H1 (cell line): ENCODE results near the gene WDR4. TPM values are rescaled to one million over a fixed set of nuclear protein-coding genes. Genes with fewer than 3 reads are reported as not detected.

Experiments
- CTCF ChIA-PET: fragments of 300-600 bp; sonication (Branson Sonifier 250); formaldehyde crosslinking; loops from one replicate; lab custom pipeline; 2021; ENCODE audit not compliant: partially characterized antibody; lab: Charles Lee
- POLR2A ChIA-PET: fragments of 300-600 bp; sonication (Branson Sonifier 250); formaldehyde crosslinking; loops from one replicate; lab custom pipeline; 2021; ENCODE audit warnings: inconsistent platforms; ENCODE audit not compliant: partially characterized antibody; lab: Charles Lee
- DNase-seq, 2 experiments: peaks; one replicate each; pipeline versions ENCODE4 v3.0.0 to v3.0.0-alpha.2; 2010 to 2022; ENCODE audit warnings: low spot score in 2 of 2, low read depth in 1 of 2, mixed read lengths in 1 of 2
- FAIRE-seq: peaks from 2 replicates; lab custom pipeline; 2011; peaks lifted over from hg19 to GRCh38; lab: Jason Lieb, UNC
- H2AFZ ChIP-seq: 2 replicates; pipeline ENCODE4 v1.8.1; 2012; ENCODE audit warnings: low read length, inconsistent platforms
- H2AK5ac ChIP-seq: 2 replicates; pipeline ENCODE4 v1.6.1; 2013; ENCODE audit warnings: low read depth, low read length
- H2BK120ac ChIP-seq: replicated peaks from 2 replicates; pipeline ENCODE3; 2013; ENCODE audit warnings: low read depth, low read length, inconsistent platforms
- H2BK12ac ChIP-seq: 2 replicates; pipeline ENCODE4 v1.6.1; 2013; ENCODE audit warnings: low read depth, low read length
- H2BK15ac ChIP-seq: 2 replicates; pipeline ENCODE4 v1.6.1; 2013; ENCODE audit warnings: low read length
- H2BK20ac ChIP-seq: 2 replicates; pipeline ENCODE4 v1.6.1; 2013; ENCODE audit warnings: low read length
- H2BK5ac ChIP-seq: 2 replicates; pipeline ENCODE4 v1.6.1; 2013; ENCODE audit warnings: low read depth, low read length
- H3K14ac ChIP-seq: 2 replicates; pipeline ENCODE4 v1.6.1; 2013; ENCODE audit warnings: inconsistent platforms; ENCODE audit not compliant: insufficient read length
- H3K18ac ChIP-seq: 2 replicates; pipeline ENCODE4 v1.6.1; 2013; ENCODE audit warnings: low read length; ENCODE audit errors: extremely low read depth
- H3K23ac ChIP-seq: 2 replicates; pipeline ENCODE4 v1.6.1; 2013; ENCODE audit warnings: inconsistent platforms; ENCODE audit not compliant: insufficient read length
- H3K23me2 ChIP-seq: 2 replicates; pipeline ENCODE4 v1.6.1; 2013; ENCODE audit warnings: low read depth, low read length
- H3K27ac ChIP-seq: 2 replicates; pipeline ENCODE4 v1.6.1; 2011; ENCODE audit warnings: low read depth, low read length, inconsistent platforms
- H3K27me3 ChIP-seq, 4 experiments: replicated peaks in 1 of 4; 1 replicate in 1 of 4; 2 replicates in 3 of 4; pipeline versions ENCODE4 v1.6.1 to v1.8.1; 2011 to 2013; ENCODE audit warnings: low read length in 3 of 4, mild to moderate bottlenecking in 3 of 4, inconsistent platforms in 2 of 4, mixed read lengths in 2 of 4, moderate library complexity in 1 of 4; ENCODE audit not compliant: control insufficient read depth in 3 of 4, insufficient read depth in 3 of 4; ENCODE audit errors: extremely low read depth in 1 of 4
- H3K36me3 ChIP-seq, 4 experiments: 2 replicates each; pipeline versions ENCODE4 v1.6.1 to v1.8.1; 2011 to 2013; ENCODE audit warnings: mild to moderate bottlenecking in 4 of 4, low read length in 3 of 4, moderate library complexity in 2 of 4, control low read depth in 1 of 4, inconsistent platforms in 1 of 4; ENCODE audit not compliant: insufficient read depth in 4 of 4, control insufficient read depth in 2 of 4
- H3K4ac ChIP-seq: replicated peaks from 2 replicates; pipeline ENCODE3; 2013; ENCODE audit warnings: low read length, low read depth, mixed read lengths, inconsistent platforms; ENCODE audit not compliant: insufficient read length
- H3K4me1 ChIP-seq, 4 experiments: replicated peaks in 1 of 4; 1 replicate in 1 of 4; 2 replicates in 3 of 4; pipeline versions ENCODE4 v1.6.1 to v1.8.1; 2011 to 2013; ENCODE audit warnings: low read length in 3 of 4, inconsistent platforms in 2 of 4, mixed read lengths in 1 of 4; ENCODE audit not compliant: insufficient read depth in 4 of 4, control insufficient read depth in 3 of 4
- H3K4me2 ChIP-seq, 2 experiments: 2 replicates each; pipeline versions ENCODE4 v1.6.1 to v1.8.1; 2011 to 2013; ENCODE audit warnings: low read depth in 2 of 2, low read length in 2 of 2, control low read depth in 1 of 2, inconsistent platforms in 1 of 2, mild to moderate bottlenecking in 1 of 2; ENCODE audit not compliant: insufficient read depth in 1 of 2
- H3K4me3 ChIP-seq, 4 experiments: fragments of 200-600, 300-600 bp in 1 of 4; sonication (generic), shearing (Covaris generic), sonication (Bioruptor Twin) in 1 of 4; 2 replicates each; pipeline versions ENCODE4 v1.5.1 to v1.8.1; 2011 to 2016; ENCODE audit warnings: low read length in 4 of 4, low read depth in 3 of 4, control low read depth in 2 of 4, inconsistent platforms in 2 of 4, mild to moderate bottlenecking in 2 of 4, mixed read lengths in 1 of 4, moderate library complexity in 1 of 4; ENCODE audit not compliant: insufficient read depth in 2 of 4; ENCODE audit errors: extremely low read depth in 1 of 4
- H3K56ac ChIP-seq: replicated peaks from 2 replicates; pipeline ENCODE3; 2013; ENCODE audit warnings: low read depth, mild to moderate bottlenecking, mixed read lengths, low read length, inconsistent platforms; ENCODE audit not compliant: insufficient read length
- H3K79me1 ChIP-seq: 2 replicates; pipeline ENCODE4 v1.6.1; 2013; ENCODE audit warnings: low read depth, low read length, control low read depth
- H3K79me2 ChIP-seq, 2 experiments: 2 replicates each; pipeline versions ENCODE4 v1.6.1 to v1.8.1; 2012 to 2013; ENCODE audit warnings: low read length in 2 of 2, mild to moderate bottlenecking in 2 of 2, inconsistent platforms in 1 of 2; ENCODE audit not compliant: insufficient read depth in 2 of 2, control insufficient read depth in 1 of 2
- H3K9ac ChIP-seq, 4 experiments: replicated peaks in 1 of 4; 1 replicate in 1 of 4; 2 replicates in 3 of 4; pipeline versions ENCODE4 v1.6.1 to v1.8.1; 2011 to 2013; ENCODE audit warnings: low read depth in 3 of 4, low read length in 3 of 4, control low read depth in 2 of 4, mild to moderate bottlenecking in 2 of 4, moderate library complexity in 2 of 4, inconsistent platforms in 1 of 4; ENCODE audit errors: extremely low read depth in 1 of 4
- H3K9me3 ChIP-seq, 2 experiments: 2 replicates each; pipeline versions ENCODE4 v1.6.1 to v1.8.1; 2012 to 2013; ENCODE audit warnings: mild to moderate bottlenecking in 2 of 2, moderate library complexity in 2 of 2, control low read depth in 1 of 2, inconsistent platforms in 1 of 2, low read depth in 1 of 2, low read length in 1 of 2, mixed read lengths in 1 of 2; ENCODE audit not compliant: insufficient read depth in 2 of 2
- H4K20me1 ChIP-seq, 2 experiments: replicated peaks in 1 of 2; 2 replicates each; pipeline versions ENCODE3 to v1.8.1; 2011 to 2013; ENCODE audit warnings: inconsistent platforms in 2 of 2, low read length in 2 of 2, mild to moderate bottlenecking in 1 of 2; ENCODE audit not compliant: insufficient read depth in 2 of 2, control insufficient read depth in 1 of 2
- H4K5ac ChIP-seq: 2 replicates; pipeline ENCODE4 v1.6.1; 2013; ENCODE audit warnings: low read length, low read depth, mixed read lengths, inconsistent platforms; ENCODE audit not compliant: insufficient read length
- H4K8ac ChIP-seq: 2 replicates; pipeline ENCODE4 v1.8.0; 2013; ENCODE audit warnings: mild to moderate bottlenecking, moderate library complexity, low read length, inconsistent platforms; ENCODE audit not compliant: insufficient read depth; ENCODE audit errors: extremely low read depth
- H4K91ac ChIP-seq: replicated peaks from 2 replicates; pipeline ENCODE3; 2013; ENCODE audit warnings: low read length, mixed read lengths, inconsistent platforms; ENCODE audit not compliant: insufficient read length
- HDAC2 ChIP-seq, 2 experiments: fragments of 300-600 bp in 1 of 2; sonication (generic) in 1 of 2; IDR thresholded peaks; 2 replicates each; pipeline ENCODE4 v1.6.1; 2011 to 2012; ENCODE audit warnings: low read depth in 2 of 2, low read length in 2 of 2, mild to moderate bottlenecking in 2 of 2, moderate library complexity in 2 of 2, borderline replicate concordance in 1 of 2, inconsistent platforms in 1 of 2
- RBBP5 ChIP-seq: IDR thresholded peaks from 2 replicates; pipeline ENCODE4 v1.7.1; 2012; ENCODE audit warnings: low read depth, mild to moderate bottlenecking, inconsistent platforms, low read length, moderate library complexity, borderline replicate concordance
- WGBS, 2 experiments: shearing (Covaris generic) in 1 of 2; methylation state at CpG; one replicate each; pipeline versions ENCODE4 v1.1.6 to v1.1.7; 2013 to 2015; ENCODE audit warnings: low lambda C conversion rate in 2 of 2, mixed read lengths in 2 of 2, inconsistent platforms in 1 of 2, low coverage in 1 of 2, missing lambda C conversion rate in 1 of 2; ENCODE audit not compliant: insufficient replicate concordance in 2 of 2, insufficient coverage in 1 of 2, insufficient read length in 1 of 2; ENCODE audit errors: extremely low coverage in 1 of 2, missing lambda C conversion rate in 1 of 2; 5-methylcytosine and 5-hydroxymethylcytosine counted together
- polyA plus RNA-seq, 7 experiments: library from polyadenylated mRNA; depleted of rRNA in 3 of 7; stranded (reverse) in 5 of 7; unstranded in 2 of 7; fragments of >200 nt in 5 of 7; fragments of 200-250 nt in 2 of 7; gene quantifications; 1 replicate in 5 of 7; 2 replicates in 1 of 7; 4 replicates in 1 of 7; pipeline versions ENCODE4 v1.2.1 to v1.2.3, GENCODE V29; 2011 to 2013; ENCODE audit warnings: missing spikeins in 2 of 7, mixed read lengths in 2 of 7
- total RNA-seq: library from RNA; stranded (reverse); fragmentation: NEBNext Ultra II Directional; extraction: Animal tissue kit (Norgen Biotek cat#: 25700); gene quantifications from 2 replicates; pipeline ENCODE4 v1.2.1, GENCODE V29; 2021

Gene WDR4
- total and polyA plus RNA-seq, 2 of the 8 experiments (the other 6 are each of a cell fraction or from before 2014, with no cell fraction given): 28.9 to 47.8 TPM

GRCh38 chr21:42820616-42821465 is 58.5 kb downstream of the WDR4 start:
- no peak overlapping the region for H2BK20ac ChIP-seq
- H4K5ac ChIP-seq: no peak overlapping the region
- H2BK5ac ChIP-seq: no peak overlapping the region
- H3K4me3 ChIP-seq: no peak overlapping the region
- H3K14ac ChIP-seq: no peak overlapping the region
- peaks cover 5 to 15% of the 10 kb centered on the region in 2 experiments; a peak in 2 of 4 replicates for H3K9me3 ChIP-seq
- peaks cover 0 to 1% (median 0%) of the 10 kb centered on the region in 4 experiments; a peak in 1 of 7 replicates for H3K4me1 ChIP-seq
- H3K79me1 ChIP-seq: no peaks in the 10 kb centered on the region
- no peak overlapping the region for H3K23ac ChIP-seq
- no peak overlapping the region for H3K56ac ChIP-seq
- TF ChIP-seq RBBP5 (no peak), HDAC2 (IDR thresholded peaks at IDR 0.05; ENCODE audit: borderline replicate concordance in 1 of 2, low read depth in 2 of 2, low read length in 2 of 2) (no peak)
- FAIRE-seq: no peak
- H3K4ac ChIP-seq: no peak overlapping the region
- H3K27ac ChIP-seq: no peak overlapping the region
- no peak overlapping the region; the same call in 1 of the 2 replicates for H2AK5ac ChIP-seq
- no peak overlapping the region; the same call in 1 of the 2 replicates for H3K18ac ChIP-seq
- no peak overlapping the region for H4K8ac ChIP-seq
- H2BK15ac ChIP-seq: no peak overlapping the region
- CTCF ChIA-PET: interaction anchor here (0.9 to 4.8 kb wide), 4 partner anchors 12 to 228 kb away, joined by 3 to 25 read pairs (median 5); no protein-coding TSS in a partner anchor
- no peak overlapping the region for H2BK12ac ChIP-seq
- H3K36me3 ChIP-seq: no peaks in the 10 kb centered on the region
- no peak overlapping the region for H3K9ac ChIP-seq
- no peaks in the 10 kb centered on the region for H3K23me2 ChIP-seq
- no peak overlapping the region for H3K4me2 ChIP-seq
- no peaks in the 10 kb centered on the region for H3K79me2 ChIP-seq
- H2AFZ ChIP-seq: no peak overlapping the region
- no peaks in the 10 kb centered on the region for H3K27me3 ChIP-seq
- POLR2A ChIA-PET: interaction anchor here (1.1 to 2.8 kb wide), 6 partner anchors 10 to 35 kb away, joined by 3 to 13 read pairs (median 3); no protein-coding TSS in a partner anchor
- no peak overlapping the region for H2BK120ac ChIP-seq
- no peaks in the 10 kb centered on the region for H4K20me1 ChIP-seq
- WGBS, 2 experiments: 92% methylated on average over 8 of the region's 8 CpGs; no CpG with 5 or more reads in 1 of the 2 experiments
- no peak overlapping the region for H4K91ac ChIP-seq
- DNase-seq: peak in 1 of 2 experiments; percentile 39
